ES-I3 (cell line): ENCODE measurements around the gene EBF3.

ENCODE experiments used
- H3K36me3 ChIP-seq: 2 replicates; pipeline ENCODE4 v1.6.1; 2013; ENCODE audit warnings: mild to moderate bottlenecking, low read length, control low read depth, moderate library complexity; ENCODE audit not compliant: insufficient read depth
- H3K4me1 ChIP-seq: 2 replicates; pipeline ENCODE4 v1.6.1; 2013; ENCODE audit warnings: mild to moderate bottlenecking, control low read depth, low read length; ENCODE audit not compliant: insufficient read depth
- H3K9ac ChIP-seq: 2 replicates; pipeline ENCODE4 v1.6.1; 2013; ENCODE audit warnings: low read depth, mild to moderate bottlenecking, low read length, moderate library complexity
- H3K9me3 ChIP-seq: 2 replicates; pipeline ENCODE4 v1.6.1; 2013; ENCODE audit warnings: mild to moderate bottlenecking, low read length, moderate library complexity; ENCODE audit not compliant: control insufficient read depth, insufficient read depth

EBF3 gene

DNA sequence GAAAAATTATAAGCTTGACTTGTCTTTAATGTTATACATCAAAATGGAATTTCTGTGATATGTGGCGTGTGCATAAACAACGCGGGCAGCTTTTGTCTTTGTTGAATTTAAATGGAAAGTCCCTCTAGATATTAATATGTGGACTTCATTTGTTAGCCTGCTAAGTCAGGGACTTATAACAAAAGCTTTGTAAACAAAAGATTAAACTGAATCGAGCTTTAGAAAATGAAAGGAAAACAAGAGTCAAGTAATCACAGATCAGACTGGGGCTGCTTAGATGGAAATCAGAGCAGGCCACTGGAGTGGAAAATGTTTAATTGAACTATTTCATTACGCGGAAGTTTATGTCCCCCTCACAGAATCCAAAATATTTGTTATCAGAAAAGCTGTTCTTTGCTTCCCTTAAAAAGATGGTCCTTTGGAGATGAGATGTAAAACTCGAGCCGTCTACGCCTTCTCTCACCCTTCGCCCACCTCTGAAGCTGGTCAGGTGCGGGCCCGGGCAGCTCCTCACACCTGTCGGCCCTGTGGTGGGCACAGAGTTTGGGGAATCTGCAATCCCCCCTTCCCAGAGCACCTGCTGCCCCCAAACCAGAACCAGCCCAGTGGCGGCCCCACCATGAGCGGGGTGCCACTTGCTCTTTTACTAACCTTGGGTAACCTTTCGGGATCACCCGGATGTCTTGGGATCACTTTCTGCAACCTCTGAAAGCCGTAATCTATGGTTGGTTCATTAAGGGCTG, 116.2 kb downstream of the EBF3 start:
- Histone ChIP-seq H3K9me3 (no peaks in the 10 kb centered on the region; the same call in 1 of the 2 replicates), H3K9ac (no peak overlapping the region), H3K4me1 (no peaks in the 10 kb centered on the region; the same call in 1 of the 2 replicates), H3K36me3 (no peaks in the 10 kb centered on the region)

- no peaks in the 10 kb centered on the region; the same call in 1 of the 2 replicates for H3K9me3 ChIP-seq
- H3K36me3 ChIP-seq, result no peaks in the 10 kb centered on the region
- H3K4me1 ChIP-seq, result no peaks in the 10 kb centered on the region; the same call in 1 of the 2 replicates
- H3K9ac ChIP-seq, result no peak overlapping the region
Measured at GRCh38 chr10:129846991-129847391, 117.1 kb downstream of the EBF3 start.

DNA sequence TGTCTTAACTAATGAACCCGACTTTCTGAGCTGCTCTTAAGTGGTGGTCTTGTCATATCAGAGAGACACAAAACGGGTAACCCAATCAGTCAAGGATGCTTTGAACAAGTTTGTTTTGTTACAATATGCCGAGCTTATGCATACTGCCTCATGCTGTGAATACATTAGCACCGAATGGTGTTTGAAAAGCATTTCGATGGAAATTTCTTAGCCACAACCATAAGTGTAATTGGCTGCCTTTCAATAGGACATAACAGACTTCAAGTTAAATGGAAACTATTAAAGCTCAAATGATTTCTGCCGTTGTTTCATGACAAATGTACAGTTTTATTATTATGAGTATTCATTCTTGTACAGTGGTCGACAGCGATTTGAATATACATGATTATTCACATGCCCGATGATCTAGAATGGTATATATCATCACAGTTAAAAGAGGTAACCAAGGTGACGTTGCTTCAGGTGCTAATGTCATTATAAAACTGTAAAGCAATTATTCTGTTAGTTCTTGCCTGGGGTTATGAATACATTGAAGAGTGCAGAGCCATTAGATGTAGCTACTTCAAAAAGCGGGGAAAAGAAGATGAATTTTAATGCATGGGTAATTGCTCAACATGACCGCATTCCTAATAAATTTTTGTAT, 118.8 kb downstream of the EBF3 start:
- Histone ChIP-seq H3K9me3 (no peaks in the 10 kb centered on the region), H3K9ac (no peak overlapping the region), H3K36me3 (no peaks in the 10 kb centered on the region), H3K4me1 (no peaks in the 10 kb centered on the region; the same call in 1 of the 2 replicates)

GRCh38 chr10:129844216-129844766, 119.8 kb downstream of the EBF3 start:
- H3K9me3 ChIP-seq, result no peaks in the 10 kb centered on the region

GRCh38 chr10:129843702-129844101, 120.4 kb downstream of the EBF3 start:
- Histone ChIP-seq H3K9me3 (no peaks in the 10 kb centered on the region), H3K36me3 (no peaks in the 10 kb centered on the region), H3K9ac (no peak overlapping the region), H3K4me1 (no peaks in the 10 kb centered on the region; the same call in 1 of the 2 replicates)

More at GRCh38 chr10:129844216-129844766, 119.8 kb downstream of the EBF3 start:
- Histone ChIP-seq H3K4me1 (no peaks in the 10 kb centered on the region; the same call in 1 of the 2 replicates), H3K9ac (no peak overlapping the region), H3K36me3 (no peaks in the 10 kb centered on the region)

- no peaks in the 10 kb centered on the region for H3K9me3 ChIP-seq
- H3K4me1 ChIP-seq, result no peaks in the 10 kb centered on the region; the same call in 1 of the 2 replicates
- no peaks in the 10 kb centered on the region for H3K36me3 ChIP-seq
- H3K9ac ChIP-seq, result no peak overlapping the region
Measured at GRCh38 chr10:129843131-129843541, 120.9 kb downstream of the EBF3 start.

DNA sequence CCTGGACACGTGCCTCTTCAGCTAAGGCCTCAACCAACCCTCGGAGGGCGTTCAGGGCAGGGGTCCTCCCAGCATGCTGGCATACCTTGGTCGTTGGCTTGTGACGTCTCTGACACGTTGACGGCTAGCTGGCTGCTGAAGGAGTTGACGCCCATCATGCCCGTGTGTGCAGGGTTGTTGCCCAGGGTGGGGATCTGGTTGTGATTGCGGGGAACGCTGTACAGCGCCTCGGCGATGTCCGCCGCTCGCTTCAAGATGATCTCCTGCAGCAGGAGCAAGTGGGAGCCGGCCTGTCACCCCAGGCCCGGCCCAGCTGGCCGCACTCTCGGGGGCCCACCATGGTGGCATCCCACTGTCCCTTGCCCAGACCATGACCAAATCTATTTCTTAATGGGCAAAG, 122.0 kb downstream of the EBF3 start:
- no peaks in the 10 kb centered on the region; the same call in 1 of the 2 replicates for H3K4me1 ChIP-seq
- H3K36me3 ChIP-seq, result no peaks in the 10 kb centered on the region
- no peak overlapping the region for H3K9ac ChIP-seq
- H3K9me3 ChIP-seq, result no peaks in the 10 kb centered on the region

GRCh38 chr10:129841590-129841989, 122.5 kb downstream of the EBF3 start:
- Histone ChIP-seq H3K9me3 (no peaks in the 10 kb centered on the region), H3K36me3 (no peaks in the 10 kb centered on the region), H3K4me1 (no peaks in the 10 kb centered on the region; the same call in 1 of the 2 replicates), H3K9ac (no peak overlapping the region)

DNA sequence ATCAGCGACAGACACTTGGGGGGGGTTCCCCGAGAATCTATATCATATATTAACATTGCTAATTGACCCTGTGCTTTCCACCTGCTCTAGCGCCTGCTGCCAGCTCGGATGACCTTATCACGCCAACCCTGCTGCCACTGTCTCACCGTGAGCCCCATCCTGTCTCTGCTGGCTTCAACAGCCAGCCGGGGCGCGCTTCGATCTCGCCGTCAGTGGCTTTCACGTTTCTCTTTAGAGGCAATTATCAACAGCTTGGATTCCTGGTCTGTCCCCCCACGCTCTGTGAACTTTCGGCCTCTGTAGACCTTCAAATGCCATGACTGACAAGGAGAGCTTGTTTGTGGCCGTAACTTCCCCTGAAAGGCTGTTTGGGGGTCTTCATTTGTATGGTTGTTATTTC, 123.0 kb downstream of the EBF3 start:
- Histone ChIP-seq H3K36me3 (no peaks in the 10 kb centered on the region), H3K4me1 (no peaks in the 10 kb centered on the region; the same call in 1 of the 2 replicates), H3K9me3 (no peaks in the 10 kb centered on the region), H3K9ac (no peak overlapping the region)

DNA sequence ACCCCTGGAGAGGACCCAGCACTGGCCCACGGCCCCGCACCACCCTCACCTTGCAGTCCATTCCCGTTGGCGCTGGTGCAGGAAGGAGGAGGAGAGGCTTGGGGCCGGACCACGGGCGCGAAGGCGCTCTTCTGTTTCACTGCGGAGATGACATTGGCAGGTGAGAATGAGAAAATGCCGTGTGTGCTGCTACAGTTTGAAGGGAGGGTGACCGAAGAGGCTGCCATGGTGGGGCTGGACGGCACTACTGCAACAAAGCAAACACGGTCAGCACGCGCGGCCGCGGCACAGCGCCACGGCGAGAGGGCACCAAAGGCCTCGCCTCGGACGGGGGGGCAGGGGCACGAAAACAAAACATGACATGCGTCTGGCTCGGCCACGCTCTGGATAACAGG, 123.9 kb downstream of the EBF3 start:
- Histone ChIP-seq H3K36me3 (no peaks in the 10 kb centered on the region), H3K9me3 (no peaks in the 10 kb centered on the region), H3K4me1 (no peaks in the 10 kb centered on the region; the same call in 1 of the 2 replicates), H3K9ac (no peak overlapping the region)

DNA sequence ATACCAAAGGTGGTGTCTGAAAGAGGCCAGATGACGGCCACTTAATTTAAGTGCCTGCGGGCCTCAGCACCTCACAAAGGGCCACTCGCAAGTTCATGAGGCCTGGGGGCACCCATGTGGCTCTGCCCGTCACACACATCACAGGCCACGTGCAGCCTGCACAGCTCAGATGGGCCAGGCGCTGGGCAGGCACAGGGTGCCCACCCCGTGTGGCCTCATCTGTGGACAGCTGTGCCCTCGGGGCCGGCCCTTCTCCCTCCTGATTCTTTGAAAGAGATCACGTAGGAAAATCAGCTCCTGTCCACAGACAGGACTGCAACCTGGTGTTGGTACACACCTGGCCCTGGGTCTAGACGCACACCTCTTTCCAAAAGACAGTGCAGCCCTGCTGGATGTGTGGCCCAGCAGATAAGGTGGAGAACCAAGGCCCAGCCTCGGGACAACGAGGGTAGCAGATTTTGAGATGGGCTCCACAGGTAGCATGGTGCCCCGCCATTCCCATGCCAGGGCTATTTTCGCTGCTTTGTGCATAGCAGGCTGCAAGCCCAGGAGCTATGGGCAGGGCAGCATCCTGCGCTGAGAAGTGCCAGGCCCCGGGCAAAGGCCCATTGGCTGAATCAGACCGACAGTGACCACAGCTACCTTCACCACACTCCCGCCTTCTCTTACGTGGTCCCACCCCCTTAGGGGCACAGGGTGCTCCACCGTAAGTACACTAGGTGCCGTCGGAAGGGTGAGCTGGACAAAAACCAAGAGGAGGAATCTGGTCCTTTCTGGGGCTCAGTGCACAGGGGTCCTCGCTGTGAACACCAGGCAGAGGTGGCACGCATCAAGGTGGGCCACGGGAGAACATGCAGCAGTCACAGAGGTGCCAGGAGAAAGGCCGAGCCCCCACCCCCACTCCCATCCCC, 124.5 kb downstream of the EBF3 start:
- Histone ChIP-seq H3K9me3 (no peaks in the 10 kb centered on the region), H3K36me3 (no peaks in the 10 kb centered on the region), H3K9ac (no peak overlapping the region), H3K4me1 (no peaks in the 10 kb centered on the region)

DNA sequence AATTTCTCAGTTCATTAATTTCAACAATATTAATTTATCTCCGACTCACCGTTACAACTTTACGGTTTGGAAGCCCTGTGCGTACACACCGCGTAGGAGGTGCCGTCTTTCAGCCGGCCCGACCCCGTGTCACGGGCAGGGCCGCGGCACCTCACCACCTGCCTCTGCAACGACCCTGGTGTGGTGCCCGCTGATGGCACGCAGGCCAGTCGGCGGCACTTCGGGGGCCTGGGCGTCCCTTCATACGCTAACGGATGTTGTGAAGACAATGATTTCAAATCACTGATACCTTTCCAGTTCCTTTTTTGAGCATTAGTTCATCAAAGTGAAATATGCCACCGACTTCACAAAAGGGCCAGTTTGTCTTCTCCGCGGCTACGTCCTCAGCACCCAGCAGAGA, 125.3 kb downstream of the EBF3 start:
- Histone ChIP-seq H3K9ac (no peak overlapping the region), H3K4me1 (no peaks in the 10 kb centered on the region), H3K36me3 (no peaks in the 10 kb centered on the region), H3K9me3 (no peaks in the 10 kb centered on the region)

DNA sequence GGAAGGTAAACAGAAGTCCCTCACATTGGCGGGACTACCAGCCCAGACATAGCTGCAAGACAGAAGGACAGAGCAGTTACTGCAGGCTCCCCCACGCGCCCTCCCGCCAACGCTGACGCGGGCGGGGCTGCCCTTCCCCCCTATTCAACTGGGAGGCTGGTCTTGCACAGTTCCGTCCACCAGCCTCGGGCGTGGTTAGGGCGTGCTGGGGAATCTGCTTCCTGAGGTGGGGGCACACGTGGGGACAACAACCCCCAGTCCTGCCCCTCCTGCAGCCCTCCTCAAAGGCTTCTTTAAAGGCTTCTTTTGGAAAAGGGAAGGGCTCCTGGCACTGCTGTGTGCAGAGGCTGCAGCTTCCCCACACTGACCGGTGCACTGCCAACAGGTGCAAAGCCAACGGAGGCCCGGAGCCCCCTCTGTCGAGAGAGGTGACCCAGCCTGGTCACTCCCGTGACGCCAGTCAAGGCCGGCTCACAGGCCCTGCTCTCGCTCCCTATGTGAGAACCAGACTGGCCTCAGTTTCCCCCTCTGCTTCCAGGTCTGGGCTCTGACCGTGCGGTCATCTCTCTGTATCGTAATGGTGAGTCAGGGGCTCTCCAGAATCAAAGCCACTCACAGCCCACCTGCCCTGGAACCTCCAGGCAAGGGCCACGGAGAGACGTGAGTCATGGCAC, 126.0 kb downstream of the EBF3 start:
- no peaks in the 10 kb centered on the region for H3K9me3 ChIP-seq
- H3K36me3 ChIP-seq, result no peaks in the 10 kb centered on the region
- no peak overlapping the region for H3K9ac ChIP-seq
- no peaks in the 10 kb centered on the region for H3K4me1 ChIP-seq
